Measurements from ENCODE around the gene NAA10. TPM values are rescaled to one million over a fixed set of nuclear protein-coding genes. Genes with fewer than 3 reads are reported as not detected.

The NAA10 gene
- total RNA-seq, 4 donors from 2014 or later = 89.3 to 106 (median 95.4) TPM

DNA sequence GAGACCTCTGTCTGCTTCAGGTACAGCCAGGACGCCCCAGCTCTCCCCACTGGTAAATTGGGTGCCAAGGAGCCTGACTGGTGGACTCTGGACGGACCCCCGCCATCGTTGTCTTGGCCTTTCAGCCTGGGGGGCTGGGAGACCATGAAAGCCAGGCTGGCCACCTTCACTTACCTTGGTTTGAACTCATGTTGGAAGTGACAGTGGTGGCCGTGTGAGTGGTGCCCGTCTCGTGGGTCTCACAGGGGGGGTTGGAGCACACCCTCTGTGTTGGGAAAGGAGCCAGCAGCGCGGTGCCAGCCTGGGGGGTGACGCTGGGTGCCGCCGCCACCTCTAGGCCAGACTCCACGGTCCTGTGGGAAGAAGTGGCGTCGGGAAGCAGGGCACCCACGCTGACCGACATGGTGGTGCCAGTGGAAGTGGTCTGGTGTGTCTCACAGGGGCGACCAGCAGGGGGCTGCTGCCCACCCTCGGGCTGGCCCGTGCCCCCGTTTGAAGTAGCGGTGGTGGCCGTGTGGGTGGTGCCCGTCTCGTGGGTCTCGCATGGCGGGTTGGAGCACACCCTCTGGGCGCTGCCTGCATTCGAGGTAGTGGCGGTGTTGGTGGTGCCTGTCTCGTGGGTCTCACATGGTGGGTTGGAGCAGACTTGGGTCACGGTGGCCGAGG, 19.2 kb upstream of the NAA10 start:
- peak overlapping the region; percentile 33 to 45 (median 42) for H3K4me3 ChIP-seq
- no peak for DNase-seq (ENCODE audit: extremely low spot score)
- H3K36me3 ChIP-seq = peaks cover 21 to 99% (median 80%) of the 10 kb centered on the region in 4 donors
- TF ChIP-seq POLR2AphosphoS5 (IDR thresholded peaks at IDR 0.05) (no peak), EP300 (IDR thresholded peaks at IDR 0.05) (no peak), POLR2A (IDR thresholded peaks at IDR 0.05; ENCODE audit: low read depth) (no peak)
- TF ChIP-seq, protein P1, sequence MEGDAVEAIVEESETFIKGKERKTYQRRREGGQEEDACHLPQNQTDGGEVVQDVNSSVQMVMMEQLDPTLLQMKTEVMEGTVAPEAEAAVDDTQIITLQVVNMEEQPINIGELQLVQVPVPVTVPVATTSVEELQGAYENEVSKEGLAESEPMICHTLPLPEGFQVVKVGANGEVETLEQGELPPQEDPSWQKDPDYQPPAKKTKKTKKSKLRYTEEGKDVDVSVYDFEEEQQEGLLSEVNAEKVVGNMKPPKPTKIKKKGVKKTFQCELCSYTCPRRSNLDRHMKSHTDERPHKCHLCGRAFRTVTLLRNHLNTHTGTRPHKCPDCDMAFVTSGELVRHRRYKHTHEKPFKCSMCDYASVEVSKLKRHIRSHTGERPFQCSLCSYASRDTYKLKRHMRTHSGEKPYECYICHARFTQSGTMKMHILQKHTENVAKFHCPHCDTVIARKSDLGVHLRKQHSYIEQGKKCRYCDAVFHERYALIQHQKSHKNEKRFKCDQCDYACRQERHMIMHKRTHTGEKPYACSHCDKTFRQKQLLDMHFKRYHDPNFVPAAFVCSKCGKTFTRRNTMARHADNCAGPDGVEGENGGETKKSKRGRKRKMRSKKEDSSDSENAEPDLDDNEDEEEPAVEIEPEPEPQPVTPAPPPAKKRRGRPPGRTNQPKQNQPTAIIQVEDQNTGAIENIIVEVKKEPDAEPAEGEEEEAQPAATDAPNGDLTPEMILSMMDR (IDR thresholded peaks at IDR 0.05) = no peak
- peak overlapping the region; percentile 82 to 88 (median 85) for H3K27ac ChIP-seq (replicated peaks in 1 of 4)
- no peaks in the 10 kb centered on the region for H3K27me3 ChIP-seq
- 65% methylated on average over 10 of the region's 33 CpGs for WGBS
- intact Hi-C loops (cut with DNase I) = loop anchor here (2.0 kb wide), 1 partner anchor 189 kb away; the partner anchor contains the start of gene PLXNB3
- peaks cover 8 to 67% (median 59%) of the 10 kb centered on the region in 4 donors for H3K4me1 ChIP-seq
- H3K9me3 ChIP-seq = no peaks in the 10 kb centered on the region

DNA sequence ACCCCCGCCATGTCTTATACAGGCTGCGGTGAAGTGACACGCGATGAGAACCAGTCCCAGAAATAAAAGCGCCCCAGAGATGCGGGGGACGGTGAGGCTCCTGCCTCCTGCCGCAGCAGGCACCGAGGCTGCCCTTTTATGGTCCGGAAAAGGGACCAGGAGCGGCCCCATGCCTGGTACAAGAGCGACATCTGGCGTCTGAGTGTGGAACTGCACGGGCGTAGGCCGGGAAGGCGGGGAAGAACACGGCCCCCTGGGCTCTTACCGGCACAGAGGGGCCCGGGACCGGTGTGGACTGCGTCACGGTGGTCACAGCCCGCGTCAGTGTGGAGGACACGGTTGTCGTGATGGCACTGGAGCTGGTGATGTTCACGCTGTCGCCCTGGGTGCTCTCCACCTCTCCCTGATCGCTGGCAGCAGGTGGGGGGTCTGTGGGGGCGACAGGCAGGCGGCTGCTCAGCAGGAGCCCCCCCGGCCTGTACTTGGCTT, 18.5 kb upstream of the NAA10 start:
- no peaks in the 10 kb centered on the region for H3K27me3 ChIP-seq
- no peaks in the 10 kb centered on the region for H3K9me3 ChIP-seq
- peak; percentile 92 for DNase-seq (ENCODE audit: extremely low spot score)
- H3K4me3 ChIP-seq = peak overlapping the region; percentile 33 to 45 (median 42)
- peak overlapping the region; percentile 82 to 88 (median 85) for H3K27ac ChIP-seq (replicated peaks in 1 of 4)
- TF ChIP-seq, protein P1 (IDR thresholded peaks at IDR 0.05) = peak; percentile 97 to 99 (median 97)
- TF ChIP-seq EP300 (IDR thresholded peaks at IDR 0.05) (no peak), POLR2AphosphoS5 (IDR thresholded peaks at IDR 0.05) (peak; percentile 78 to 81), POLR2A (IDR thresholded peaks at IDR 0.05; ENCODE audit: low read depth) (no peak)
- H3K36me3 ChIP-seq = peaks cover 21 to 96% (median 74%) of the 10 kb centered on the region in 4 donors
- WGBS = 30% methylated on average over 12 of the region's 33 CpGs
- intact Hi-C loops (cut with DNase I) = loop anchor here (2.0 kb wide), 1 partner anchor 189 kb away; the partner anchor contains the start of gene PLXNB3
- peaks cover 12 to 73% (median 65%) of the 10 kb centered on the region in 4 donors for H3K4me1 ChIP-seq

DNA sequence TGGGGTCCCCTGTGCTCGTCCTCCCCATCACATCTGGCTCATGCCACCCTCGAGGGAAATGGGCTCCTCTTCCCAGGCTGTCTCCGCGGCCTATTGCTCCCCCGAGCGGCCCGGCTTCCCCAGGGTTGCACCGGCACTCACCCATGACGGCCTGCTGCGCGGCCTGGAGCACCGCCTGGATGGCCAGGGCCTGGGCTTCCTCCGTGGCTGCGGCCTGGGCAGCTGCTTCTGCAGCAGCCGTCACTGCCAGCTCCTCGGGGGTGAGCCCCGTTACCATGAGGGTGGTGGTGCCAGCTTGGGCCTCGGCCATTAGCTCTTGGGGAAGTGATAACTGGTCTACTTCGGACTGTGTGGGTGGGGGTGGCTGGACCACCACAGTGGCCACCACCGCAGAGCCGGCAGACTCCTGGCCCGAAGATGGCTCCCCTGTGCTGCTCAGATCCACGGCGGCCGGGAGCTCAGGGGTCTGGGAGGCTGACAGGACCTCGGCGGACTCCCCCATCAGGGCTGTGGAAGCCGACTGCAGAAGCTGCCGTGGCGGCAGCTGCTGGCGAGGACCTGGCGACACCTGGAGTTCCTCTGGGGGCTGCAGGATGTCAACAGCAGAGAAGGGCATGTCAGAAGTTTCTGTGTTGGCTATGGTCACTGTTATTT, 17.7 kb upstream of the NAA10 start:
- Histone ChIP-seq H3K4me3 (peak overlapping the region in 3 of 4 donors; percentile 9 to 45 (median 45)), H3K36me3 (peaks cover 21 to 94% (median 65%) of the 10 kb centered on the region in 4 donors)

DNA sequence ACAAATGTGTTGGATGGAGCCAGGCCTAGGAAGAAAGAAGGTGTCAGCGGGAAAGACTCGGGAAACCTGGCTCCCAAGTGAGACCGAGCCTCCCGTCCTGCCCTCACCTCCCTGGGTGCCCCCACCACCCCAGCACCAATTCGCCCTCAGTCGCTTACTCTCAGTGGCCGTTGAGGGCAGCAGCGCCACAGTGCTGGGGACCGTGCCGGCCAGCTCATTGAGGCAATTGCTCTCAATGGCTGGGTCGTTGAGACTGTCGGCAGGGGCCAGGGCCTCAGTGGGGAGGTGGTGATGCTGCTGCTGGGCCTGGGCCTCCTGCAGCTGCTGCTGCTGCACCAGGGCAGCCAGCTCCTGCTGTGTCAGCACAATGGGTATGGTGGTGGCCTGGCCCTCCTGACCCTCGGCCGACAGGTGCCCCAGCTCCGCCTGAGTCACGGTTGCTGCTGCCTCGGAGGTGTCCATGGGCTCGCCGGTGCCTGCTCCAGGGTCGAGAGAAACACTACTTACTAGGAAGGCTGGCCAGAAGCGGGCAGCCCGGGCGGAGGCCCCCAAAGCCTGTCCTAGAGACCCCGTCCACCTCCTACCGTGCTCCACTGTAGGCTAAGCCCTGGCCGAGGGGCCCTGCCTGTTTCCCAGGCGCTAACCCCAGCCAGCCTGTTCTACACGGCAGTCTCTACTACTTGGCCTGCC, 17.0 kb upstream of the NAA10 start:
- no peaks in the 10 kb centered on the region for H3K27me3 ChIP-seq
- intact Hi-C loops (cut with DNase I) = loop anchor here (2.0 kb wide), 1 partner anchor 187 kb away; the partner anchor contains the start of gene PLXNB3
- peak overlapping the region in 3 of 4 donors; percentile 9 to 45 (median 15) for H3K4me3 ChIP-seq
- peaks cover 21 to 87% (median 58%) of the 10 kb centered on the region in 4 donors for H3K36me3 ChIP-seq
- WGBS = 83% methylated on average over 16 of the region's 28 CpGs
- peak overlapping the region; percentile 82 to 88 (median 85) for H3K27ac ChIP-seq (replicated peaks in 1 of 4)
- H3K4me1 ChIP-seq = peaks cover 17 to 84% (median 68%) of the 10 kb centered on the region in 4 donors
- H3K9me3 ChIP-seq = no peaks in the 10 kb centered on the region
- TF ChIP-seq POLR2A (IDR thresholded peaks at IDR 0.05; ENCODE audit: low read depth) (no peak), POLR2AphosphoS5 (IDR thresholded peaks at IDR 0.05) (no peak), EP300 (IDR thresholded peaks at IDR 0.05) (no peak)
- TF ChIP-seq, protein P1 (IDR thresholded peaks at IDR 0.05) = no peak
- DNase-seq (ENCODE audit: extremely low spot score) = no peak

More for the DNA sequence above, 17.7 kb upstream of the NAA10 start:
- Histone ChIP-seq H3K27ac (replicated peaks in 1 of 4) (peak overlapping the region; percentile 82 to 88 (median 85)), H3K9me3 (no peaks in the 10 kb centered on the region), H3K27me3 (no peaks in the 10 kb centered on the region), H3K4me1 (peaks cover 17 to 81% (median 71%) of the 10 kb centered on the region in 4 donors)
- TF ChIP-seq POLR2A (IDR thresholded peaks at IDR 0.05; ENCODE audit: low read depth) = no peak
- TF ChIP-seq, protein P1 (IDR thresholded peaks at IDR 0.05) = no peak
- no peak for TF ChIP-seq POLR2AphosphoS5 (IDR thresholded peaks at IDR 0.05)
- TF ChIP-seq EP300 (IDR thresholded peaks at IDR 0.05) = no peak
- intact Hi-C loops (cut with DNase I) = loop anchor here (2.0 kb wide), 1 partner anchor 188 kb away; the partner anchor contains the start of gene PLXNB3
- DNase-seq (ENCODE audit: extremely low spot score) = no peak
- 58% methylated on average over 2 of the region's 32 CpGs for WGBS

Data from esophagus muscularis mucosa (tissue), 4 donors.